BE2C (cell line): Measurements from ENCODE around the gene FAM131B.

Experiments used
- DNase-seq: peaks from one replicate; pipeline ENCODE4 v3.0.0-alpha.2; 2020
- H3K27me3 ChIP-seq: fragments of 250-450 bp; sonication (Bioruptor Pico); 2 replicates; pipeline ENCODE4 v1.5.1; 2020; ENCODE audit warnings: mild to moderate bottlenecking
- H3K36me3 ChIP-seq: fragments of 250-450 bp; sonication (Bioruptor Pico); 2 replicates; pipeline ENCODE4 v1.5.1; 2020; ENCODE audit warnings: mild to moderate bottlenecking
- H3K4me1 ChIP-seq: fragments of 250-450 bp; sonication (Bioruptor Pico); 2 replicates; pipeline ENCODE4 v1.5.1; 2020
- H3K4me3 ChIP-seq: 2 replicates; pipeline ENCODE4 v1.5.1; 2011; ENCODE audit warnings: low read depth, low read length
- H3K9me3 ChIP-seq: fragments of 250-450 bp; sonication (Bioruptor Pico); 2 replicates; pipeline ENCODE4 v1.5.1; 2020
- CTCF ChIP-seq: IDR thresholded peaks from 2 replicates; pipeline ENCODE4 v1.5.1; 2012; ENCODE audit warnings: mild to moderate bottlenecking, low read depth, low read length

Gene FAM131B

GRCh38 chr7:143380260-143380645 lies 17.7 kb upstream of the FAM131B start:
- peak; percentile 85 for DNase-seq
- H3K36me3 ChIP-seq: peaks cover 10% of the 10 kb centered on the region
- H3K9me3 ChIP-seq: no peaks in the 10 kb centered on the region
- H3K27me3 ChIP-seq: no peaks in the 10 kb centered on the region
- peak overlapping the region; percentile 93 for H3K4me3 ChIP-seq
- peak; percentile 87 for TF ChIP-seq CTCF
- no peaks in the 10 kb centered on the region; the same call in 1 of the 2 replicates for H3K4me1 ChIP-seq

GRCh38 chr7:143379611-143380259 lies 17.2 kb upstream of the FAM131B start:
- TF ChIP-seq CTCF: no peak
- Histone ChIP-seq H3K27me3 (no peaks in the 10 kb centered on the region), H3K36me3 (peaks cover 10% of the 10 kb centered on the region), H3K4me1 (no peaks in the 10 kb centered on the region; the same call in 1 of the 2 replicates), H3K4me3 (peak overlapping the region; percentile 93), H3K9me3 (no peaks in the 10 kb centered on the region)
- no peak for DNase-seq

- Histone ChIP-seq H3K4me1 (no peaks in the 10 kb centered on the region), H3K9me3 (no peaks in the 10 kb centered on the region), H3K4me3 (no peak overlapping the region), H3K27me3 (no peaks in the 10 kb centered on the region), H3K36me3 (no peaks in the 10 kb centered on the region)
- DNase-seq: no peak
- TF ChIP-seq CTCF: no peak
These were observed 13.9 kb upstream of the FAM131B start for GRCh38 chr7:143376396-143376795.

DNA sequence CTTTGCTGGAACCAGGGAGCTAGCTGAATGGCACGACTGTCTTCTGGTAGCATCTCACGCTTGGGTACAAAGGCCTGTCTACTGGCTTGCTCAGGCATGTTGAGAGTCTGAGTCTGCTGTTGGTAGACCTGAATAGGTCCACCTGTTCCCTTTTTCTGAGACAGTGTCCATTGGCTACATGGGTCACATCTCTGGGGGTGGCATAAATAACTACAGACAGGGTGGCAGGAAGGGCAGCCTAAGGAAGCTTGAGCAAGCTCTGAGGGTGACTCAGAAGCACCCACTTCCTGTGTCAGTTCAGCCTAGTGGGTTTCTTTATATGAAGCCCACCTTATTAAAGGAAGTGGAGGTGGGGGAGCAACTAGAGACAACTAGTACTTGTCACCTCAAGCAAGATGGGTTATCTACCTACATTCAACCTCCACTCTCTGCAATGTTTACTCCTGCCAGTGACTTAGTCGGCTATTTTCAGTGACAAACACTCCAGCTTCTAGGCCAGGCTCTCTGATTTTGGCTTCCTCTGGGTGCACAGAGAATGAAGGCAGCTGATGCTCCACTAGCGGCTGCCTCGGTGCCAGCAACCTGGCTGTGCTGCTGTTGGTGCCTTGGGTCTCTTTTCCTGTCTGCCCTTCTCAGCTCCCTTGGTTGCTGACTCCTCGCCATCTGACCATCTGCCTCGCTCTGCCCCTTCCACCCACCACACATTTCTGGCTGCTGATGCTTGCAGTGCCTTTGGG lies 13.0 kb upstream of the FAM131B start:
- DNase-seq: no peak
- Histone ChIP-seq H3K36me3 (no peaks in the 10 kb centered on the region), H3K4me3 (no peak overlapping the region), H3K4me1 (no peaks in the 10 kb centered on the region), H3K27me3 (no peaks in the 10 kb centered on the region), H3K9me3 (no peaks in the 10 kb centered on the region)
- no peak for TF ChIP-seq CTCF

DNA sequence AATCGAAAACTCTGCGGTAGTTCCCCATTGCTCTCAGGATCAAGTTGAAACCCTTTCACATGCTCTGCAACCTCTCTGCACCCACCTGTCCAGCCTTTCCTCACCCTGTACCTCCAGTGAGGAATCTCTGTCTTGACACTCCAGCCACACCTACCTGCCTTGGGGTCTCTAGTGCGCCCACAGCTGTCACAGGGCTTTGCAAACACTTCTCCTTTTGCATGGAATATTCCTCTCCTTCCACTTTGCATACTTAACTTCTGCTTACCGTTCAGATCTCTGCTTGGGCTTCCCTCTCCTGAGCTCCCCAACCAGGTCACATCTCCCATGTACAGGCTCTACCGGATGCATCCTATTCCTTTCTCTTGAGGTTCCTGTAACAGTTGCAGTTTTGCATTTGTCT lies 12.0 kb upstream of the FAM131B start:
- no peaks in the 10 kb centered on the region for H3K27me3 ChIP-seq
- no peak for TF ChIP-seq CTCF
- H3K4me3 ChIP-seq: no peak overlapping the region
- no peaks in the 10 kb centered on the region for H3K4me1 ChIP-seq
- H3K36me3 ChIP-seq: no peaks in the 10 kb centered on the region
- H3K9me3 ChIP-seq: no peaks in the 10 kb centered on the region
- DNase-seq: no peak

DNA sequence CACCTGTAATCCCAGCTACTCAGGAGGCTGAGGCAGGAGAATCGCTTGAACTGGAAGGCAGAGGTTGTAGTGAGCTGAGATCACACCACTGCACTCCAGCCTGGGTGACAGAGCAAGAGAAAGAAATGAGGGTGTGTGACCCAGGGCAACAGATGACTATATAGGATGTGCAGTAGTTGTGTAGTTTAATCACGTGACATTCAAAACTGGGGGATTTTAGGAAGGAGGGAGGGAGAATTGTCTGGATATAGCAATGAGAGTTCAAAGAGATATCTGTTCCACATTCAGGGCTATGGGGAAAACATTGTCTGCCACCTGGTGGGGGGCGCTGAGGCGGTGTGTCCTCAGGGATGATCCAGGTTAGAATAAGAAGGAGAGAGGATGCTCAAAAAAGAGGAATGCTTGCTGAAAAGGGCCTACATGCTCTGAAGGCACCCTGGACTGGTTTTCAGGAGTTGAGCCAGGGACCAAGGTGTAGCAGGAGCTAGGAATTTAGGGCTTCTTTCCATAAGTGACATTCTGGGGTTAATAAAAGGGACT lies 10.8 kb upstream of the FAM131B start:
- H3K36me3 ChIP-seq: no peaks in the 10 kb centered on the region
- H3K4me3 ChIP-seq: no peak overlapping the region
- H3K4me1 ChIP-seq: no peaks in the 10 kb centered on the region
- 0 out of 2 replicates have a peak, but pooled peaks cover 2% of the 10 kb centered on the region for H3K27me3 ChIP-seq
- DNase-seq: no peak
- no peaks in the 10 kb centered on the region for H3K9me3 ChIP-seq
- 0 out of 2 replicates have a peak, but pooled peaks have one; percentile 8 for TF ChIP-seq CTCF
